Right ventricle myocardium inferior (tissue), 1 donor: ENCODE results near the gene MZT2A. TPM values are rescaled to one million over a fixed set of nuclear protein-coding genes. Genes with fewer than 3 reads are reported as not detected.
"Not testable (repeated sequence)": the region's sequence is repeated elsewhere in the genome, so short reads cannot be mapped to it uniquely, and the experiment has no call there.

Experiments
- ATAC-seq: fragments of 200-7000 bp; cut with Tn5 transposase; one replicate; pipeline ENCODE4 v1.9.1; 2020; ENCODE audit warnings: mild to moderate bottlenecking, moderate library complexity
- DNase-seq: peaks from one replicate; pipeline ENCODE4 v3.0.0; 2021; ENCODE audit errors: missing footprints
- intact Hi-C: fragments of 100-400 bp; cut with DNase I; formaldehyde crosslinking; loops from one replicate; pipeline ENCODE4 v1.11.0; 2022
- total RNA-seq: library from RNA; stranded (reverse); fragmentation: NEBNext Ultra II Directional; extraction: Animal tissue kit (Norgen Biotek cat#: 25700); gene quantifications from one replicate; pipeline ENCODE4 v1.2.1, GENCODE V29; 2021
- donor health status: DM: no; HTN: yes; CAD: no; lungs with severe emphysema.

Gene MZT2A
- total RNA-seq, 1 donor from 2014 or later, result 401 TPM

GRCh38 chr2:131503587-131503986 lies 11.4 kb upstream of the MZT2A start:
- DNase-seq, intact Hi-C loops, ATAC-seq: not testable (repeated sequence)

DNA sequence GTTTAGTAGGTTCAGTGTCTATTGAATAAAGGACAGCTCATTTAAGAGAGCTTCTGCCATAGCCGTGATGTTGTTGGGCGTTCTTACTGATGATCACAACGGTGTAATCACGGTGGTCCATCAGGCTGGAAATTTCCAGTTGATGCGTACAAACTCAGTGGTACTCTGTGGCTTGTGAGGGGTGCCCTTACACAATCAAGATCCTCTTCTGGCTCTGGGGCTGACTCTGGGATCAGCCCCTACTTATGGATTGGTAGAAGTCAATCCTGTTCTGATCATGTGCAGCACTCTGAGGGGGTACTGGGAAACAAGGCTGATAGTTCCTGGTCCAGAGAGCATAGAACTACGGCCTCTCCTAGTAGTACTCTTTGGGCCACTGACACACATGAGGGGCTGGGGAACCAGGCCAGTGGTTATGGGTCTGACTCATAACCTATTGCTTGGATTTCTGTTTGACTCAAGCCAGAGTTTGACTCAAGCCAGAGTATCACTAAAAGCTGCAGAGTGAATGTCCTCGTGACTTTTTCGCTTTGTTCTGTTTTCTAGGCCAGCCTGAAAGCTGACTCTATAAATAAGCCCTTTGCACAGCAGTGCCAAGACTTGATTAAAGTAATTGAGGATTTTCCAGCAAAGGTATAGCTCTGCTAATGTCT lies 6.2 kb upstream of the MZT2A start:
- intact Hi-C loops, result not testable (repeated sequence)
- DNase-seq (peak; percentile 9), ATAC-seq (peak; percentile 65)

GRCh38 chr2:131495506-131495905 lies 3.3 kb upstream of the MZT2A start:
- ATAC-seq, intact Hi-C loops, DNase-seq: not testable (repeated sequence)

- peak; percentile 10 for ATAC-seq
- intact Hi-C loops, result no loop called here
- DNase-seq, result no peak
These were observed 1.2 kb upstream of the MZT2A start for GRCh38 chr2:131493199-131493968.

DNA sequence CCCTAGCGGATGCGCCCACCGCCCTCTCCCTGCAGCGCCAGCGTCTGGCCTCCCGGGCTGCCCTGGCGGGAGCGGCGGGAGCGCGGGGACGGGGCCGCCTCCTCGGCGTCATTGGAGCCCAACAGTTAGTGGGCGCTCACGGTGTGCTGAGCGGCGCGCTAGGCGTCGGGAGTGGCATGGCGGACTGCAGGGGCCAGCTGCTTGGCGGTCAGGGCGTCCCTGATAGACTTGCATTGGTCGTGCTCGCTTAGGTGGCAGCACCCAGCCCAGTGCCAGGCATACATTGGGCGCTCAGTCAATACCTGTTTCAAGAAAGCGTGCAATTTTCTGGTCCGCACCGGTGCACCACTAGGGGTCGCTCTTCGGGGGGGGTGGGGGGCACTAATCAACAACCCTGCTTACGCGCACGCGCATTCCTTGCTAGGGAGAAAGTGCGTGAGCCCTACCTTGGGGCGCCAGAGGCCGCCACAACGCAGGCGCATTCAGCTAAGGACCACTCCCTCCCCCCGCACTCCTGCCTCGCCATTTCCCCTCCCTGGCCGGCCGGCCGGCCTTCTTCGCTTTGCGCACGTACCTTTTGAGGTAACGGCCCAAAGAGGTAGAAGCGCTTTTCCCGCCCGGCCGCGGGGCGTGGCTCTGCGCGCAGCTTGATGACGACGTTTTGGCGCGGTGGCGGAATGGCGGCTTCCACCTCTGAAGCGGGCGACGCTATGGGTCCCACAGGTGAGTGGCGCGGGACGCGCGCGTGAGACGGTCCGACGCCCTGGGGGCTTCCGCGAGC lies 411 bp upstream of the MZT2A start:
- peak; percentile 97 for DNase-seq
- intact Hi-C loops, result no loop called here

DNA sequence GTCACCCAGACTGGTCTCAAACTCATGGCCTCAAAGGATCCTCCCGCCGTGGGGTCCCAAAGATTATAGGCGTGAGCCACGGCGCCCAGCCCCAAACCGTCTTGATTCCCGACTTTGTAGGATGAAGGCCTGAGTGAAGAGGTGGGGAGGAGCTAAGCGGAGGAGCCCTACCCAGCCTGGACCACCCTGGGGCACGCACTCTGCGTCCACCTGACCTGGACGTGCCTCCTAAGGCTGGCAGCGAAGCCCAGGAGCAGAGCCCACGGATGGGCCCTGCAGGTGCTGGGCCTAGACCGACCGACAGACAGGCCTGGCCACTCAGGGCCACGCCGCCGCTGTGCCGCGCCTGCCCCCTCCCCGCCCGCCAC lies 744 bp downstream of the MZT2A start:
- DNase-seq, ATAC-seq, intact Hi-C loops: not testable (repeated sequence)

More for the DNA sequence above, 411 bp upstream of the MZT2A start:
- peak; percentile 89 for ATAC-seq

- DNase-seq, ATAC-seq, intact Hi-C loops: not testable (repeated sequence)
These were observed 1.4 kb downstream of the MZT2A start for GRCh38 chr2:131490616-131491468.

DNA sequence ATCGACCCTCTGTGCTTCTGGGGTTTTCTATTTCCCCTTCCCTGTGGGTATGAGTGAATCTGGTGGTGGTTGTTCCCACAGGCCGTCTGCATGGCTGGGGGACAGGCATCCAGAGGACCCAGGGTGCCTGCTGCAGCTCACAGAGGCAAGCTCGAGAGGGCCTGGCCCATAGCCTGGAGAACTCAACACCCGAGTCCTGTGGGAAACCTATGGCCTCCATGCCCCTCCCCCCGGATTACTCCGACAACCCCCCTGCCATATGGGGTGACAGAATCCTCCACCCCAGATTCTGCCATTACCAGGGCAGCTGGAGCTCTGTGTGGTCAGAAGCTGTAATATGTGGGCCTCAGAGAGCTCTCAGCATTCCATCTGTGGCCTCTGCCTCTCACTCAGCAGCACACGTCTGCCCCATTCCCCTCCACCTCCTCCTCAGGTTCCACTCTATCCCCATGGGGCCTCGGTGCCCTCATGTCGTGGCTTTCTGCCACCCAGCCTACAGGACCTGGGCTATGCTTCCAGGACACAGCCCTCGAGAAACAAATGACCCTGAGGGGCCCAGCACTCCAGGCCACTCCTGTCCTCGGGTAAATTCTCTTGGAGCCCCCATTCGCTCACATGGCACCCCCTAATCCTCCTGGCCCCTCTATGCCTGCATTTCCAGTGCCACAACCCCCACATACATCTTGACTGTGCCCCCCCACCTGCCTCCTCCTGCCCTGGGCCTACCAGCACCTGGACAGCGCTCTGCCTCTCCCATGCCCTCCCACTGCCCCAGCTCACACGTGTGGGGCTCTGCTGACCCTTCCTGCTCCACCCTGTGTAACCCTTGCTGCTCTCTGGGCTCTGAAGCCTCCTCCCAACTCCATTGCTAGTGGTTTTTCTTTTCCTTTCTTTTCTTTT lies 3.6 kb downstream of the MZT2A start:
- peak; percentile 25 for ATAC-seq
- intact Hi-C loops, result no loop called here
- DNase-seq, result peak; percentile 77

DNA sequence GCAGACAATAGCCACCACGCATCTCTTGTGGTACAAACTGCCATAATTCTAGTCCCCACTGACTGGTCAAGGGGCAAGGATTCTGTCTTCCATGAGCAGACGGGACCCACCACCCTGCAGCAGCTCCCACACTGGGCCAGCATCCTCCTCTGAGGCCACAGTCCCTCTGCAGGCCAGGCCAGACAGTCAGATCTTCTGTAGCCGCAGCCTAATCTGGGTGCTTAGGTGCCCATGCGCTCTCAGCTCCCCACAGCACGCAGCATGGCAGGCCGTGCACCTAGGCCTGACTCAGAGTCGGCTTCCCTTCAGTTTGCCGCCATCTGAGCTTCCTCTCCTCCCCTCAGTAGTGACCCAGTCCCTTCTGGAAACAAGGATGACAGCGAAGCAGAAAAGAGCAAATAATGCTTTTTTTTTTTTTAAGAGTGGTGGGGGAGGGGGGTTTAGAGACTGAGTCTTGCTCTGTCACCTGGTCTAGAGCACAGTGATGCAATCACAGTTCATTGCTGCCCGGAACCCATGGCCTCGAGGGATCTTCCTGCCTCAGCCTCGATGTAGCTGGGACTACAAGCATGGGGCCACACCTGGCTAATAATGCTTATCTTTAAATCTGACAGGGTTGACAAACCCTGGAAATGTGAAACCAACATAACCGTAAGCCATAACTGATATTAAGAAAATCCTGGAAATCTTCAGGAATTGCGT lies 5.8 kb downstream of the MZT2A start:
- DNase-seq, ATAC-seq, intact Hi-C loops: not testable (repeated sequence)

DNA sequence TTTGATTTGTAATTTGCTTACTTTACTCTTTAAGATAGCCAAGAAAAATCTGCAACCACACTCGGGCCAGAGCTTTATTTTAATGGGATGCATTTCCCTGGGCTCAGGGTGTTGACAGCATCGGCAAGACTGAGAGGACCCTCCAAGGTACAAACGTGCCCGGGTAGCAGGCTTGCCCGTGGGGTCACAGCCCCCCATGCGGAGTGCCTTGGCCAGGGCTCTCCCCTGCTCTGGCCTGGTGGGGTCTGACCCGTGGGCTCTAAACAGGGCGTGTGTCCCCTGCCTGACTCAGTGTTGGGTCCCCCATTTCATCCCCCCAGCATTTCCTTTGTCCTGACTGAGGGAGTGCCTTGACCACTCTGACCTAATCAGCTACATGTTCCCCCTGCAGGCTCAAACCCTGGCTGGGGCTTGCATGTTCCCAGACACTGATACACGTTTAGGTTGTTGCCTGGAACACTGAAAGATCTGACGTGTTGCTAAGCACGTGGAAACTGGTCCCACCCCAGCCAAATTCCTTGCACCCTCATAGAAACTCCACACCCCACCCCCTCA lies 7.2 kb downstream of the MZT2A start:
- DNase-seq, intact Hi-C loops, ATAC-seq: not testable (repeated sequence)

DNA sequence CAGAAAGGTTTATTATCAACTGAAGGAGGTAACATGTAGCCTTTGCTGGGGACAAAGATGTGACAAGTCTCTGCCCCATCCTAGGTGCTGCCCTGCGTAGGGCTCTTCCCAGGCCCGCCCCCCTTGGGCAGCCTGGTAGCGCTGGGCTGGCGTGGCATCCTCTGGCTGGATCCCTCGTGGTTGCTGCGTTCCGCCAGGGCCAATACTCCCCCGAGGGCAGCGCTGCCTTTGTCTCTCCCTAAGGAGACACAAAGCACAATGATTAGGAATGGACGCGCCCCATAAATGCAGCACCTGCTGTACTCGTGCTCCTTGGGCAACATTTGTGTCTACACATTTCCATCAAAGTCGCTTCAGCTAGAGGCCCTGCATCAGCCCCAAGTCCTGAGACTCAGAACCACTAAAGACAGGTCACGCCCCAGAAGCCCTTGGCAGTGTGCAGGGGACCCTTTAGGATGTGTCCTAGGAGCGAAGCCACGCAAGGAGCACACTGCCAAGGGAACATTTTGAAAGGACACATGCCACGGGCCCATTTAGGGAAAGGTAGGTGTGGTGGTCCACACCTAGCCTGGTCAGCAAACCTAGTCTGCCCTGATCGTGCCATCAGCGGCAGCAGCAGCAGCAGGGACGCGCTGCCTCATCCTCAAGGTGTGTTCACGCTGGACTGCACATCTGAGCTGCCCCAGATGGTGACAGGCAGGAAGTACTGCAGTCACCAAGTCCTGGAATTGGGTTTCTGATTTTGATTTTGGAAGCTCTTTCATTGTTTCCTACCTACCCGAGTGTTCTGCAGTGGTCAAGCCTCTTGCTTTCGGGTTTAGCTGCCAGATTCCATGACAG lies 8.0 kb downstream of the MZT2A start:
- intact Hi-C loops, ATAC-seq, DNase-seq: not testable (repeated sequence)

GRCh38 chr2:131482506-131483155 lies 9.6 kb downstream of the MZT2A start:
- intact Hi-C loops, result not testable (repeated sequence)

GRCh38 chr2:131480351-131480750 lies 11.8 kb downstream of the MZT2A start:
- intact Hi-C loops, ATAC-seq, DNase-seq: not testable (repeated sequence)

More at GRCh38 chr2:131482506-131483155, 9.6 kb downstream of the MZT2A start:
- not testable (repeated sequence) for ATAC-seq, DNase-seq

GRCh38 chr2:131478850-131479461 lies 13.2 kb downstream of the MZT2A start:
- ATAC-seq, result peak; percentile 78
- DNase-seq, intact Hi-C loops: not testable (repeated sequence)
